Measurements from ENCODE around the gene FAIM2.
"Not testable (repeated sequence)": the region's sequence is repeated elsewhere in the genome, so short reads cannot be mapped to it uniquely, and the experiment has no call there.

Gene FAIM2

DNA sequence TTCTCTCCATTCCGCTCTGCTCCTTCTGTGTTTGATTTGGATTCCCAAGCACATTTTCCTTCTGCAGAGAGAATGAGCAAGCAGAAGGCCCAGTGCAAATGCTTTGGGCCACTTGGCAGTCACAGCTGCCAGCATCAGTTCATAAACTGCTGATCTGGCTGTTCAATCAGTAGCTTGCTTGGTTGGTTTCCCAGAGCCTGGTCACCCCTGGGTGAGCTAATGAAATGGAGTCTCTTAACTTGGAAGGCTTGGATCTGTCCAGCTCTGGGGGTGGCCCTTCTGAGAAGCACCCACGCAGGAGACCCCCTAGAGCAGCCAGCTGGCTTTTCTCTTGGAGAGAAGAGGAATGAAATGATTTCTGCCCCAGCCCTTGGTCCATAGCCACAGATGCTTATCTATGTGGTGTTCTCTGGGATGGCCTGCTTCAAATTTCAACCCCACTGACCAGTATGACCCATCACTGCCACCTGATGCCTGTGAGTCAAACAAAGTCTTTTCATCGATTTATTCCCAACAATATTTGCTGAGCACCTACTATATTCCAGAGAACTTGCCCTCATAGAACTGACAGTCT, 30.3 kb downstream of the FAIM2 start:
- Histone ChIP-seq H2AFZ (ENCODE audit: insufficient read depth, low read length, poor library complexity) (no peak overlapping the region), H3K4me3 (ENCODE audit: low read depth, low read length) (no peak overlapping the region), H4K12ac (ENCODE audit: low read depth, low read length) (no peak overlapping the region), H2BK5ac (ENCODE audit: low read depth, low read length, poor library complexity) (no peak overlapping the region), H4K91ac (ENCODE audit: low read depth, low read length) (no peak overlapping the region), H3K9ac (ENCODE audit: low read length) (no peak overlapping the region), H3K27ac (ENCODE audit: low read depth, low read length) (no peak overlapping the region), H3K36me3 (ENCODE audit: control insufficient read depth in 1 of 2, insufficient read depth in 2 of 2, low read length in 2 of 2) (no peaks in the 10 kb centered on the region), H2BK12ac (ENCODE audit: low read length) (no peak overlapping the region), H3K79me1 (ENCODE audit: low read length) (no peaks in the 10 kb centered on the region), H3K4me2 (ENCODE audit: low read length) (no peak overlapping the region), H3K4ac (ENCODE audit: low read depth, low read length) (no peak overlapping the region), H4K8ac (ENCODE audit: low read depth, low read length) (no peak overlapping the region), H3K23ac (ENCODE audit: low read length) (no peak overlapping the region), H3K4me1 (ENCODE audit: control insufficient read depth in 1 of 2, insufficient read depth in 2 of 2, low read length in 2 of 2) (peaks cover 5 to 10% of the 10 kb centered on the region in 2 experiments), H3K27me3 (ENCODE audit: insufficient read depth, low read length) (no peaks in the 10 kb centered on the region), H3K14ac (ENCODE audit: low read length) (no peak overlapping the region), H2BK120ac (ENCODE audit: insufficient read depth, low read length, poor library complexity) (no peak overlapping the region), H3K79me2 (ENCODE audit: control insufficient read depth, insufficient read depth, low read length, poor library complexity) (no peaks in the 10 kb centered on the region), H3K18ac (ENCODE audit: low read length) (no peak overlapping the region), H2AK5ac (ENCODE audit: low read length) (no peak overlapping the region), H3K9me3 (ENCODE audit: insufficient read depth, low read depth, low read length) (peaks cover 2% of the 10 kb centered on the region)
- DNase-seq = no peak
- no CpG with 5 or more reads among the region's 3 CpGs for whole genome bisulfite sequencing (ENCODE audit: extremely low coverage, insufficient coverage, insufficient read length)

GRCh38 chr12:49872781-49873181, 30.9 kb downstream of the FAIM2 start:
- Histone ChIP-seq H2AFZ (ENCODE audit: insufficient read depth, low read length, poor library complexity) (no peak overlapping the region), H3K9ac (ENCODE audit: low read length) (no peak overlapping the region), H2BK5ac (ENCODE audit: low read depth, low read length, poor library complexity) (no peak overlapping the region), H3K18ac (ENCODE audit: low read length) (no peak overlapping the region), H3K36me3 (ENCODE audit: control insufficient read depth in 1 of 2, insufficient read depth in 2 of 2, low read length in 2 of 2) (no peaks in the 10 kb centered on the region), H2BK12ac (ENCODE audit: low read length) (no peak overlapping the region), H3K79me2 (ENCODE audit: control insufficient read depth, insufficient read depth, low read length, poor library complexity) (no peaks in the 10 kb centered on the region), H4K12ac (ENCODE audit: low read depth, low read length) (no peak overlapping the region), H3K4me2 (ENCODE audit: low read length) (no peak overlapping the region), H2BK120ac (ENCODE audit: insufficient read depth, low read length, poor library complexity) (no peak overlapping the region), H3K79me1 (ENCODE audit: low read length) (no peaks in the 10 kb centered on the region), H3K4ac (ENCODE audit: low read depth, low read length) (no peak overlapping the region), H4K8ac (ENCODE audit: low read depth, low read length) (no peak overlapping the region), H3K27me3 (ENCODE audit: insufficient read depth, low read length) (no peaks in the 10 kb centered on the region), H2AK5ac (ENCODE audit: low read length) (no peak overlapping the region), H3K4me3 (ENCODE audit: low read depth, low read length) (no peak overlapping the region), H4K91ac (ENCODE audit: low read depth, low read length) (no peak overlapping the region), H3K9me3 (ENCODE audit: insufficient read depth, low read depth, low read length) (peaks cover 2% of the 10 kb centered on the region), H3K4me1 (ENCODE audit: control insufficient read depth in 1 of 2, insufficient read depth in 2 of 2, low read length in 2 of 2) (peaks cover 6 to 11% of the 10 kb centered on the region in 2 experiments), H3K14ac (ENCODE audit: low read length) (no peak overlapping the region), H3K23ac (ENCODE audit: low read length) (no peak overlapping the region), H3K27ac (ENCODE audit: low read depth, low read length) (no peak overlapping the region)
- no CpG with 5 or more reads among the region's 6 CpGs for WGBS (ENCODE audit: extremely low coverage, insufficient coverage, insufficient read length)
- DNase-seq = no peak

DNA sequence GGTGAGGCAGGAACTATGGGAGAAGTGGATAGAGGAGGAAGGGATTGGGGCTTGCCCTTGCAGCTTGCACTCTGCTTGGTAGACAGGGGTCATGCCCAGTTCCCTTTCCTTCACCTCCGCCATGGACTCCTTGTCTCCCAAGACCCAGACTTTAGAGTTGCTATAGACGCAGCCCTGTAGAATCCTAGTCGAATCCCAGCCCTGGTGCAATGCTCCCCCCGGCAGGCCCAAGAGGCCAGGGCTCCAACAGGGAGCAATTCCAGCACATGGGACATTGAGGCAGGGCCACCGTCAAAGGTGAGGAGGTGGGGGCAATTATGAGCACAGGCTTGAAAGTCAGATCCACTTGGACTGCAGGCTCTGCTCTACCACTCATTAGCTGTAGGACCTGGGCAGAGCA, 31.3 kb downstream of the FAIM2 start:
- Histone ChIP-seq H2BK12ac (ENCODE audit: low read length) (no peak overlapping the region), H2BK120ac (ENCODE audit: insufficient read depth, low read length, poor library complexity) (no peak overlapping the region), H3K9me3 (ENCODE audit: insufficient read depth, low read depth, low read length) (peaks cover 2% of the 10 kb centered on the region), H3K4me3 (ENCODE audit: low read depth, low read length) (no peak overlapping the region), H3K4ac (ENCODE audit: low read depth, low read length) (no peak overlapping the region), H3K27me3 (ENCODE audit: insufficient read depth, low read length) (no peaks in the 10 kb centered on the region), H3K36me3 (ENCODE audit: control insufficient read depth in 1 of 2, insufficient read depth in 2 of 2, low read length in 2 of 2) (no peaks in the 10 kb centered on the region), H3K23ac (ENCODE audit: low read length) (no peak overlapping the region), H2AK5ac (ENCODE audit: low read length) (no peak overlapping the region), H4K8ac (ENCODE audit: low read depth, low read length) (no peak overlapping the region), H2AFZ (ENCODE audit: insufficient read depth, low read length, poor library complexity) (no peak overlapping the region), H3K4me1 (ENCODE audit: control insufficient read depth in 1 of 2, insufficient read depth in 2 of 2, low read length in 2 of 2) (peaks cover 6 to 11% of the 10 kb centered on the region in 2 experiments), H3K4me2 (ENCODE audit: low read length) (no peak overlapping the region), H3K9ac (ENCODE audit: low read length) (no peak overlapping the region), H3K27ac (ENCODE audit: low read depth, low read length) (no peak overlapping the region), H3K18ac (ENCODE audit: low read length) (no peak overlapping the region), H3K79me2 (ENCODE audit: control insufficient read depth, insufficient read depth, low read length, poor library complexity) (no peaks in the 10 kb centered on the region), H4K12ac (ENCODE audit: low read depth, low read length) (no peak overlapping the region), H2BK5ac (ENCODE audit: low read depth, low read length, poor library complexity) (no peak overlapping the region), H3K79me1 (ENCODE audit: low read length) (no peaks in the 10 kb centered on the region), H3K14ac (ENCODE audit: low read length) (no peak overlapping the region), H4K91ac (ENCODE audit: low read depth, low read length) (no peak overlapping the region)
- WGBS (ENCODE audit: extremely low coverage, insufficient coverage, insufficient read length) = no CpG with 5 or more reads among the region's 5 CpGs
- no peak for DNase-seq

GRCh38 chr12:49871811-49872251, 31.9 kb downstream of the FAIM2 start:
- H3K9ac ChIP-seq (ENCODE audit: low read length); H3K27me3 ChIP-seq (ENCODE audit: insufficient read depth, low read length); H2BK12ac ChIP-seq (ENCODE audit: low read length); H2BK5ac ChIP-seq (ENCODE audit: low read depth, low read length, poor library complexity); H2AFZ ChIP-seq (ENCODE audit: insufficient read depth, low read length, poor library complexity); H3K9me3 ChIP-seq (ENCODE audit: insufficient read depth, low read depth, low read length); H2AK5ac ChIP-seq (ENCODE audit: low read length); H3K23ac ChIP-seq (ENCODE audit: low read length); H3K36me3 ChIP-seq (ENCODE audit: control insufficient read depth in 1 of 2, insufficient read depth in 2 of 2, low read length in 2 of 2); H3K4me2 ChIP-seq (ENCODE audit: low read length); H3K18ac ChIP-seq (ENCODE audit: low read length); H3K4ac ChIP-seq (ENCODE audit: low read depth, low read length); H3K14ac ChIP-seq (ENCODE audit: low read length); H3K79me1 ChIP-seq (ENCODE audit: low read length); H4K91ac ChIP-seq (ENCODE audit: low read depth, low read length); H4K12ac ChIP-seq (ENCODE audit: low read depth, low read length); H3K79me2 ChIP-seq (ENCODE audit: control insufficient read depth, insufficient read depth, low read length, poor library complexity); H3K4me3 ChIP-seq (ENCODE audit: low read depth, low read length); H3K27ac ChIP-seq (ENCODE audit: low read depth, low read length); H2BK120ac ChIP-seq (ENCODE audit: insufficient read depth, low read length, poor library complexity); H4K8ac ChIP-seq (ENCODE audit: low read depth, low read length): not testable (repeated sequence)
- WGBS (ENCODE audit: extremely low coverage, insufficient coverage, insufficient read length) = no CpG with 5 or more reads among the region's 8 CpGs
- DNase-seq = peak; percentile 76 to 88
- peaks cover 6 to 11% of the 10 kb centered on the region in 2 experiments for H3K4me1 ChIP-seq (ENCODE audit: control insufficient read depth in 1 of 2, insufficient read depth in 2 of 2, low read length in 2 of 2)
